HepG2 (cell line): ENCODE data around the gene C1S. TPM values are rescaled to one million over a fixed set of nuclear protein-coding genes. Genes with fewer than 3 reads are reported as not detected.

Source experiments
- AKNA ChIP-seq: sonication (generic); formaldehyde crosslinking; IDR thresholded peaks from 2 replicates; pipeline ENCODE4 v1.4.0; 2020; ENCODE audit warnings: missing genetic modification reagents, borderline replicate concordance
- CENPX ChIP-seq: sonication (generic); formaldehyde crosslinking; IDR thresholded peaks from 2 replicates; pipeline ENCODE4 v1.9.0; 2021; ENCODE audit warnings: mild to moderate bottlenecking, missing genetic modification reagents, moderate library complexity
- MBD4 ChIP-seq: IDR thresholded peaks from 2 replicates; pipeline ENCODE4 v1.6.1; 2012; ENCODE audit warnings: low read length, inconsistent platforms, borderline replicate concordance
- NR2F1 ChIP-seq, 2 experiments: fragments of 450-650 bp in 1 of 2; formaldehyde crosslinking in 1 of 2; IDR thresholded peaks; 2 replicates each; pipeline versions ENCODE4 v1.5.0 to v1.6.1; 2016 to 2020; ENCODE audit warnings: mild to moderate bottlenecking in 1 of 2, missing compliant biosample characterization in 1 of 2, missing genetic modification reagents in 1 of 2, moderate library complexity in 1 of 2
- PAXIP1 ChIP-seq: sonication (generic); formaldehyde crosslinking; conservative IDR thresholded peaks from 2 replicates; pipeline ENCODE4 v1.4.0; 2020; ENCODE audit warnings: mild to moderate bottlenecking, missing genetic modification reagents, moderate library complexity
- SNRNP70 ChIP-seq: fragments of 200-400 bp; formaldehyde crosslinking; IDR thresholded peaks from 2 replicates; pipeline ENCODE4 v1.6.1; 2017; ENCODE audit warnings: mild to moderate bottlenecking, low read depth, low read length, moderate library complexity
- ZNF3 ChIP-seq: IDR thresholded peaks from 2 replicates; pipeline ENCODE4 v1.7.0; 2017; ENCODE audit warnings: inconsistent platforms
- ZNF317 ChIP-seq: sonication (generic); formaldehyde crosslinking; IDR thresholded peaks from 2 replicates; pipeline ENCODE4 v1.5.0; 2020; ENCODE audit warnings: mild to moderate bottlenecking, missing genetic modification reagents
- ZNF557 ChIP-seq: sonication (generic); formaldehyde crosslinking; IDR thresholded peaks from 2 replicates; pipeline ENCODE4 v1.4.0; 2020; ENCODE audit warnings: missing genetic modification reagents
- polyA plus RNA-seq, 8 experiments: library from polyadenylated mRNA; depleted of rRNA in 3 of 8; stranded (reverse) in 7 of 8; unstranded in 1 of 8; fragments of >200 nt; fragmentation: Illumina TruSeq in 4 of 8; extraction: Trizol in 4 of 8; gene quantifications; 2 replicates each; pipeline versions ENCODE4 v1.2.1 to v1.2.3, GENCODE V29; 2011 to 2016; ENCODE audit warnings: low read depth in 4 of 8, missing spikeins in 1 of 8, mixed read lengths in 1 of 8; ENCODE audit not compliant: insufficient read depth in 1 of 8
- total RNA-seq, 5 experiments: library from RNA; depleted of rRNA; stranded (reverse); fragments of >200 nt; fragmentation: Illumina TruSeq; extraction: Trizol; gene quantifications; 2 replicates each; pipeline ENCODE4 v1.2.3, GENCODE V29; 2016; ENCODE audit warnings: low read depth in 1 of 5
- TF ChIP-seq, protein P1 (sequence below): IDR thresholded peaks from 2 replicates; pipeline ENCODE4 v1.4.0; 2020; ENCODE audit warnings: mild to moderate bottlenecking, missing genetic modification reagents
- TF ChIP-seq, protein P2 (sequence below): sonication (generic); formaldehyde crosslinking; IDR thresholded peaks from 2 replicates; pipeline ENCODE4 v1.4.0; 2020; ENCODE audit warnings: missing genetic modification reagents

The C1S gene
- total and polyA plus RNA-seq, 2 of the 13 experiments (the other 11 are each of a cell fraction or from before 2014, with no cell fraction given): 14.5 to 18.2 TPM

- TF ChIP-seq PAXIP1 (CRISPR knock-in tag) (peak; percentile 80), CENPX (CRISPR knock-in tag) (no peak), SNRNP70 (no peak), NR2F1 (CRISPR knock-in tag; IDR thresholded peaks at IDR 0.05) (peak; percentile 22 to 37; a peak in 1 of 4 replicates), AKNA (CRISPR knock-in tag) (0 out of 2 replicates have a peak, but pooled peaks have one; percentile 32), ZNF557 (0 out of 2 replicates have a peak, but pooled peaks have one; percentile 40), MBD4 (no peak), ZNF3 (CRISPR knock-in tag) (no peak), ZNF317 (CRISPR knock-in tag) (no peak)
- TF ChIP-seq, protein P1, sequence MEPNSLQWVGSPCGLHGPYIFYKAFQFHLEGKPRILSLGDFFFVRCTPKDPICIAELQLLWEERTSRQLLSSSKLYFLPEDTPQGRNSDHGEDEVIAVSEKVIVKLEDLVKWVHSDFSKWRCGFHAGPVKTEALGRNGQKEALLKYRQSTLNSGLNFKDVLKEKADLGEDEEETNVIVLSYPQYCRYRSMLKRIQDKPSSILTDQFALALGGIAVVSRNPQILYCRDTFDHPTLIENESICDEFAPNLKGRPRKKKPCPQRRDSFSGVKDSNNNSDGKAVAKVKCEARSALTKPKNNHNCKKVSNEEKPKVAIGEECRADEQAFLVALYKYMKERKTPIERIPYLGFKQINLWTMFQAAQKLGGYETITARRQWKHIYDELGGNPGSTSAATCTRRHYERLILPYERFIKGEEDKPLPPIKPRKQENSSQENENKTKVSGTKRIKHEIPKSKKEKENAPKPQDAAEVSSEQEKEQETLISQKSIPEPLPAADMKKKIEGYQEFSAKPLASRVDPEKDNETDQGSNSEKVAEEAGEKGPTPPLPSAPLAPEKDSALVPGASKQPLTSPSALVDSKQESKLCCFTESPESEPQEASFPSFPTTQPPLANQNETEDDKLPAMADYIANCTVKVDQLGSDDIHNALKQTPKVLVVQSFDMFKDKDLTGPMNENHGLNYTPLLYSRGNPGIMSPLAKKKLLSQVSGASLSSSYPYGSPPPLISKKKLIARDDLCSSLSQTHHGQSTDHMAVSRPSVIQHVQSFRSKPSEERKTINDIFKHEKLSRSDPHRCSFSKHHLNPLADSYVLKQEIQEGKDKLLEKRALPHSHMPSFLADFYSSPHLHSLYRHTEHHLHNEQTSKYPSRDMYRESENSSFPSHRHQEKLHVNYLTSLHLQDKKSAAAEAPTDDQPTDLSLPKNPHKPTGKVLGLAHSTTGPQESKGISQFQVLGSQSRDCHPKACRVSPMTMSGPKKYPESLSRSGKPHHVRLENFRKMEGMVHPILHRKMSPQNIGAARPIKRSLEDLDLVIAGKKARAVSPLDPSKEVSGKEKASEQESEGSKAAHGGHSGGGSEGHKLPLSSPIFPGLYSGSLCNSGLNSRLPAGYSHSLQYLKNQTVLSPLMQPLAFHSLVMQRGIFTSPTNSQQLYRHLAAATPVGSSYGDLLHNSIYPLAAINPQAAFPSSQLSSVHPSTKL (CRISPR knock-in tag): peak; percentile 62
- TF ChIP-seq, protein P2, sequence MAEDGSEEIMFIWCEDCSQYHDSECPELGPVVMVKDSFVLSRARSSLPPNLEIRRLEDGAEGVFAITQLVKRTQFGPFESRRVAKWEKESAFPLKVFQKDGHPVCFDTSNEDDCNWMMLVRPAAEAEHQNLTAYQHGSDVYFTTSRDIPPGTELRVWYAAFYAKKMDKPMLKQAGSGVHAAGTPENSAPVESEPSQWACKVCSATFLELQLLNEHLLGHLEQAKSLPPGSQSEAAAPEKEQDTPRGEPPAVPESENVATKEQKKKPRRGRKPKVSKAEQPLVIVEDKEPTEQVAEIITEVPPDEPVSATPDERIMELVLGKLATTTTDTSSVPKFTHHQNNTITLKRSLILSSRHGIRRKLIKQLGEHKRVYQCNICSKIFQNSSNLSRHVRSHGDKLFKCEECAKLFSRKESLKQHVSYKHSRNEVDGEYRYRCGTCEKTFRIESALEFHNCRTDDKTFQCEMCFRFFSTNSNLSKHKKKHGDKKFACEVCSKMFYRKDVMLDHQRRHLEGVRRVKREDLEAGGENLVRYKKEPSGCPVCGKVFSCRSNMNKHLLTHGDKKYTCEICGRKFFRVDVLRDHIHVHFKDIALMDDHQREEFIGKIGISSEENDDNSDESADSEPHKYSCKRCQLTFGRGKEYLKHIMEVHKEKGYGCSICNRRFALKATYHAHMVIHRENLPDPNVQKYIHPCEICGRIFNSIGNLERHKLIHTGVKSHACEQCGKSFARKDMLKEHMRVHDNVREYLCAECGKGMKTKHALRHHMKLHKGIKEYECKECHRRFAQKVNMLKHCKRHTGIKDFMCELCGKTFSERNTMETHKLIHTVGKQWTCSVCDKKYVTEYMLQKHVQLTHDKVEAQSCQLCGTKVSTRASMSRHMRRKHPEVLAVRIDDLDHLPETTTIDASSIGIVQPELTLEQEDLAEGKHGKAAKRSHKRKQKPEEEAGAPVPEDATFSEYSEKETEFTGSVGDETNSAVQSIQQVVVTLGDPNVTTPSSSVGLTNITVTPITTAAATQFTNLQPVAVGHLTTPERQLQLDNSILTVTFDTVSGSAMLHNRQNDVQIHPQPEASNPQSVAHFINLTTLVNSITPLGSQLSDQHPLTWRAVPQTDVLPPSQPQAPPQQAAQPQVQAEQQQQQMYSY (CRISPR knock-in tag): 0 out of 2 replicates have a peak, but pooled peaks have one; percentile 9
Measured at GRCh38 chr12:7018350-7019042, 42.0 kb upstream of the C1S start, which contains the start of gene LPCAT3 (continued).
